HG03025 (cell line): Measurements from ENCODE around the gene TAF10.

Experiments
- ATAC-seq: cut with Tn5 transposase; IDR thresholded peaks from one replicate; pipeline ENCODE4 v1.9.1; 2021; ENCODE audit warnings: mild to moderate bottlenecking, moderate library complexity; ENCODE audit not compliant: unreplicated experiment, low FRiP score

The TAF10 gene

DNA sequence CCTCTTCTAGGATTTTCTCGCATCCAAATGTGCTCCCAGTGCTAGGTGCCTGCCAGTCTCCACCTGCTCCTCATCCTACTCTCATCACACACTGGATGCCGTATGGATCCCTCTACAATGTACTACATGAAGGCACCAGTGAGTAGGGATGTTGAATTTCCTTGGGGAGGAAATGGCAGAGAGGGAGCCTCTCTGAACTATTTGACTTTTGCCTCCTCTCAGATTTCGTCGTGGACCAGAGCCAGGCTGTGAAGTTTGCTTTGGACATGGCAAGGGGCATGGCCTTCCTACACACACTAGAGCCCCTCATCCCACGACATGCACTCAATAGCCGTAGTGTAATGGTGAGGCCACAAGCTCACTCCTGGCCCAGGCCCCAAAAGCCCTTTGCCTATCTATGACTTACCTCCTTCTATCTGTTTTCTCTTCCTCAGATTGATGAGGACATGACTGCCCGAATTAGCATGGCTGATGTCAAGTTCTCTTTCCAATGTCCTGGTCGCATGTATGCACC is 2.5 kb downstream of the TAF10 start:
- ATAC-seq = no peak

DNA sequence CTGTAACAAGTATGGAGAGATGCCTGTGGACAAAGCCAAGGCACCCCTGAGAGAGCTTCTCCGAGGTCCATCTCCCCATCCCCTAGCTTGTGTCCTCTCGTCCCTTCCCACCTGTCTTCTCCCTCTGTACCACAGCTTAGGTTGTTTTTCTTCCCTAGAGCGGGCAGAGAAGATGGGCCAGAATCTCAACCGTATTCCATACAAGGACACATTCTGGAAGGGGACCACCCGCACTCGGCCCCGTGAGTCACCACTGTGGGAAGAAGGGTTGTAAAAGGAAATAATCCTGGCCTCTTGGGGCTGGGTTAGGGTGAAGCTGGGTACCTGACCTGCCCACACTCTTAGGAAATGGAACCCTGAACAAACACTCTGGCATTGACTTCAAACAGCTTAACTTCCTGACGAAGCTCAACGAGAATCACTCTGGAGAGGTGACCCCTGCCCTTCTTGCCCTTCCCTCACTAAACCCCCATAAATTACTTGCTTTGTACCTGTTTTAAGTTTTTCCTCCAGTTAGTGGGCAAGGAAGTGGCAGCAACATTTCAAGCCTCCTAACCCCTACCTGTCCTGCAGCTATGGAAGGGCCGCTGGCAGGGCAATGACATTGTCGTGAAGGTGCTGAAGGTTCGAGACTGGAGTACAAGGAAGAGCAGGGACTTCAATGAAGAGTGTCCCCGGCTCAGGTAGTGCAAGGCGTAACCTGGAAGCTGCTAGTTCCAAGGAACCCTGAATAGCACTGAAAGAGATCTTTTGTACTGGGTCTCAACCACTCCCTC is 3.1 kb downstream of the TAF10 start:
- no peak for ATAC-seq

DNA sequence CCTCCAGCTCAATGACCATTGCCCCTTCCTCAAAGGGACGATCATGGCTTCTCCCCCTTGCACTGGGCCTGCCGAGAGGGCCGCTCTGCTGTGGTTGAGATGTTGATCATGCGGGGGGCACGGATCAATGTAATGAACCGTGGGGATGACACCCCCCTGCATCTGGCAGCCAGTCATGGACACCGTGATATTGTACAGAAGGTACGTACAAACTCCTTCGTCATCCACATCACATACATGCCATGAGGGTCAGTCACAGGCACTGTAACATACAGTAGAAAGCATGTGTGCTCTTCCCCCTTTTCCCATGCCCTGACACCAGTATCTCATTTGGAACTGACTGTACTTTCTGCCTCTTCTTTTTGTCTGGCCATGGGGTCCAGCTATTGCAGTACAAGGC is 4.0 kb downstream of the TAF10 start:
- ATAC-seq = no peak

DNA sequence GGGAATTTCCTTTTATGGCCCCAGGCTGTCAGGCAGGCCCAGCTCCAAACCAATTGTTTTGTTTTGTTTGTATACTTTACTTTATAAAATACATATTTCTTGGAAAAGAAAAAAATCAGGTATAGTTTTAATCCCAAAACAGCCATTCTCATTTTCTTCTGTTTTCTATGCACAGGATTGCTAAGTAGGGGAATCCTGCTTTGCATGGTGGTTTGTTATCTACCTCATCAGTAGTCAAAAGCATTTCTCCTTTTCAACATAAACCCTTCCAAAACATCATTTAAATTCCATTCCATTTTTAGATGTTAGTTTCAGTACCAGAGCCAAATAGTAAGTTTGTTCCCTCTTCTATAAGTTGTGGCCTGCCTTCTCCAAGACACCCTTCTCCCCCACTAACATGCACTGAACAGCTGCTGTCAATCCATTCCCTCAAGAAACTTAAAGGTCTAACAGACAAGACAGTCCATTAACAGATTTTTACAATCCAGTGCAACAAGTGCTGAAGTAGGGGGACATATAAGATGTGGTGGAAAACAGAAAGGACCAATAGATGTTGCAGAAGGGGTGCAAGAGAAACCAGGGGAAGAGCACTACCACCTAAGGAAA is 4.7 kb downstream of the TAF10 start:
- no peak for ATAC-seq

DNA sequence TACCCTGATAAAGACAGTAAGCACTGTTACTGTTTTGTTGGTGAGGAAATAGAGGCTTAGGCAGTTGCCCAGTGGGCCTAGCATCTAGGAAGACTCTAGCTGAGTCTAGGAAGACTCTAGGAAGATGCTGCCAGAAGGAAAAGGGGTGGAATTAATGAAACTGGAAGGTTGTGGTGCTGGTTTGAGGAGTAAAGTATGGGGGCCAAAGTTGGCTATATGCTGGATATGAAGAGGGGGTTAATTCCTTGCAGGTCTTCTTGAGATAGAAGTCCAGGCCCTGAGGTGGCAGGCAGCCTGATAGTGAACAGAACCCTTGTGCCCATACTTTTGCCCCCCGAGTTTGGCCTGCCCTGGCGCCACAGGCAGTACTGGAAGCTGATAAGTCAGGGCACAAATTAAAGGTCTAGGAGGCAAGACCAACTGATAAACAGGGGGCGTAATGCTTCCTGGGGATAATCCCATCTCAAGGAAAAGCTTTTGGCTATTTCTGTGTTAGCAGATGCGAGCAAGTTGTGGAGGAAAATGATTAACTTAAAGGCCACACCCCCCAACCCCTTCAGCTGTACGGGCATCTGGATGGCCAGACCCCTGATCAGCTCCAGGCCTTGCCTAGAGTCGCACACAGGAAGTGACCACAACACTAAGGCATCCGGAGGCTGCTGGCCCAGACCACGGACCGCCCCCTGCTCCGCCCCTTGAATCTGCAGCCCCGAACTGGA is 5.4 kb downstream of the TAF10 start:
- ATAC-seq = no peak

DNA sequence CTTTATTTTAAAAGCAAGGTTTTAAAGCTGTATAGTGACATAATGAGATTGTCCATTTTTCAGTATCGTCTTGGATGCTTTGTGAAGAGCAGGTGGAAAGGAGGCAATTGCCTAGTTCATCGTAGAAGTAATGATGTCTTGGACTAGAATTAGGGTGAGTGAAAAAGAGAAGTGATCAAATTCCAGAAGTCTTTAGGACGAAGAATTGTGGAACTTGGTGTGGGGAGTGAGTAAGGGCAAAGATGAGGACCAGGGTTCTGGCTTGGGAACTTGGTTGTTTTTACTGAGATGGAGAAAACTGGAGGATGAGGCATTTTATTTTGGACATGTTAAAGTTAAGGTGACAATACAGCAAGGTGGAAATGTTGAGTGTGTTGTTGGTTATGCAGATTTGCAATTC is 7.2 kb downstream of the TAF10 start:
- ATAC-seq = no peak

DNA sequence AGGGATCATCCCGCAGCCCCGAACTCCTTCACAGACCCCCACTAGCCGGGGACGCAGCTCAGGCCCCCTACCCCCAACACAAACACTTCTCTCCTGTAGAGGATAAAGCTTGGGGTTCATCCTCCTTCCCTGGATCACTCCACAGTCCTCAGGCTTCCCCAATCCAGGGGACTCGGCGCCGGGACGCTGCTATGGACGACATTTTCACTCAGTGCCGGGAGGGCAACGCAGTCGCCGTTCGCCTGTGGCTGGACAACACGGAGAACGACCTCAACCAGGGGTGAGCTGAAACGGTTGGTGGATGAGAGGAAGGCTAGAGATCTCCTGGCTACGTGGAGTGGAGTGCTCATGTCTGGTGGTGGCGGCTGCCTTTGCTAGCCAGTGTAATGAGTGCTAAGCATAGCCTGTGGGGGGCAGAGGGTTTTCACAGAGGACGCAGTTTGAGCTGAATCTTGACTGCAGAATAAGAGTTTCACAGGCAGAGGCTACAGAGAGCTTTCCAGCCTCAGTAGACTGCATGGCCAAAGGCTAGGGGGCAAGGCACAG is 7.9 kb downstream of the TAF10 start:
- ATAC-seq = peak; percentile 34

DNA sequence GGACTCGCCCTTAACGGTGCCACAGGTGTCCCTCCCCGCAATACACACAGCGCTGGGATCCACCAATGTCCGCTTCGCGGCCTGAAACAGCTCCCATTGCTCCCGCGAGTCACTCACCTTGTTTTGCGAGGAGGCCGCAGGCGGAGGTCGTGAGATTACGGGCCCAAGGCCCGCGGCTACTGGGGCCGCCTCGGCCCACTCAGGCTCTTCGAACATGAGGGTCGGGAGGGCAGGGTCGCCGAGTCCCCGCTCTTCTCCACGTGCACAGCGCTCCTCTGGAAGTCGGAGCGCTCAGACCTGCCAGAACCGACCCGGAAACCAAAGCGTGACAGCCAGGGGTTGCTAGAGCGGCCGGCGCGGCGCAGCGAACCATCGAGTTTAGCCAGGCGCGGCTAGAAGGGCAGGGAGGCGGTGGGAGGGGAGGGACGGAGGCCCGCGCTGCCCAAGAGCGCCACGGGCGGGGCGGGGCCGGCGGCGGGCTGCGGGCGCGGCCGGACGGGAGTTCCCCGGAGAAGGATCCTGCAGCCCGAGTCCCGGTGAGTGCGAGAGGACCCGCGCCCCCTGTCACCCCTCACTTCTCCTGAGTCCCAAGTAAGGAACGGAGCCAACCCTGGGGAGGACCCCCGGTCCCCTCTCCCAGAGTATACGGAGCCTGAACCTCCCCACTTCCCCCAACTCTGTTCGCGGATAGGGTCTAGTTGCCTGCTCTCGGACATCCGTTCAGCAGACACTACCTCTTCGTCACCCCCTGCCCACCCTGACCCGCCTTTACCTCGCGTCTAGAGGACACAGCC is 8.5 kb downstream of the TAF10 start, which contains the start of the genes ILK and RRP8:
ILK (plus strand) TSS at position 488 of the 794 bp plus-strand sequence. CDS start 498 bp downstream, outside the sequence.
RRP8 (minus strand) TSS at position 330 of the 794 bp plus-strand sequence; CDS start at position 216, 114 bp downstream.
- ATAC-seq = peak; percentile 70

DNA sequence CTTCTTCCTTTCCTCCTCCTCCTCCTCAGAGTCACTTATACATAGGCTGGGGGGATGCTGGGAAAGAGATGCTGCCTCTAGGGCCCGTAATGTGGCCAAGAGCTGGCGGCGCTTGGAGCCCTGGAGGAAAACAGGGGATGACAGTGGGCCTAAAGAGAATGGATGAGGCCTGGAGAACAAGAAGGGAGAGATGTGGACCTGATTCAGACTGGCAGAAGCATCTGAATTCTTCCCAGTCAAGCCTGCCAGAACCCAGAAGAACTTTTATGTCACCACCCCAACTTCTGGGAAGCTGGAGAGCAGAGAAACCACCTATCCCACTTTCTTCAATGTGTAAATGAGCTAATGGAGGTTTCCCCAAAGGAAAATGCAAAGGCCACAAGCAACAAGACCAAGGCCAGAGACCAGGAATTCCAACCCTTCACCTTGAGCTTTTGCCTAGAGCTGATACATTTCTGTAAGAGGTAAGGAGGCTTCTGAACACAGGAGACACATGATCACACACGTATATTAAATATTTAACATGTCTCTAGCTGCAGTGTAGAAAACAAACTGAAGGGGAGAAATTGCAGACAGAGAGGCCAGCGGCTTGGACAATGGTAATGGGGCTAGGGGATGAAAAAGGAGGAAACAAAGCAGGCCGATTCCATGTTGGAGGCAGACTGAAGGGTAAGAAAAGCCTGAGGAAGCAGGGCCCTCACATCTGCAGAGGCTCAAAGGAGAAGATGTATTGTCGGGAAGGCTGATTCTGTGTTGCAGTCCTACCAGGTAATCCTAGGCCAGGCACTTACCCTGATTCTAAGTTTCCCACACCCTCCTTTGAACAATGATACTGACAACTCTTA is 9.7 kb downstream of the TAF10 start:
- ATAC-seq = no peak

DNA sequence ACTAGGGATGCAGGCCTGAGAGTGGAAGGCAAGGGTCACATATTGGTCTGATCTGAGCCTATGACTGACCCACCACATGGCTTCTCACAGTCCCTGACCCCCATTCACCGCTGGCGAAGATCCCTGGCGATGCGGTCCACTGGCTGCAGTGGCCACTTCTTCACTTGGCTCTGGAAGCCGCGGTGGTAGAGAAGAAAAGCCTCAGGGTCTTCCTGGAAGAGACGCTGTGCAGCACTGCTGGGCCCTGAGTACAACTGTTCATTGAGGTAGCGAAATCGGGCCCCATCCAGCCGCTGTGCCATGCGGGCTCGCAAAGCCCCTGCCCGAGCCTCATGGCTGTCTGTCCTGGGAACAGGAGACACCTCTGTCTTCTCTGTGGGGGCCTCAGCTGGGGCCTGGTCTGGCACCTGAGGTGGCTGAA is 11.0 kb downstream of the TAF10 start:
- ATAC-seq = no peak

DNA sequence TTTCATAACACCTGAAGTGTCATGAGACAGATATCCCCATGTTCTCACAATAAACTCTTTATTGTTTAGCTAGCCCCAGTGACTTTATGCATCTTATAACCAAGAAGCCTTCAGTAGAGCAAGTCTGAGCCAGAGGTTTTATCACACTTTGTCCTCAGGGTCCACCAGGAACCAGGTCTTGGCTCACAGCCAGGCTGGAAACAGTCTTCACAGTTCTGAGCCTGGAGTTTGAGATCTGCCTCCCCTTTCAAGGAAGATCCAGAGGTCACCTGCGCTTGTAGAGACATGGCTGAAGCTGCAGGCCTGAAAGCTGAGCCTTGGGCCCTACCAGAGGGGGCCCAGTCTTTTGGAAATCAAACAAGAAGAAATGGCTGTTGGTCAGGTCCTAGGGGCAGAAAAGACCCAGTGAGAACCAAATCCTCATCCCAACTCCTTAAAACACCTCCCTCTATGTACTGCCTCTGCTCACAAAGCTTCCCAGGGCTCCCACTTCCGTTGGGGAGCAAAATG is 12.1 kb downstream of the TAF10 start:
- no peak for ATAC-seq

DNA sequence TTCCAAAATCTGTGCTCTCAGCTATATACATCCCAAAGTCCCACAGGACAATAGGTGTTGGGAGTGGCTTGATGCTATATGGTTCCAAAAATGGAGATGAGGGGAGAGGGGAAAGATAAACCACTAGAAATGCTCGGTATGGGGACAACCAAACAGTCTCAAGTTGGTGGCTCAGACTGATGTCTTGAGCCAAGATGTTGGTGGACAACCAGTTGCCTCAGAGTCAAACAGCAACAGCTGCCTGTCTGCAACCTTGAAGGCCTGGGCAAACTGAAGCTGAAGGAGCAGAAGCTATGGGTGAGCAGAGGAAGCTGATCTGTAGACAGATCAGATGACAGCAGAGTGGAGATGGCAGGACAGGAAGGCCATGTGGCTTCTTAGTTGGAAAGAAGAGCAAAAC is 12.6 kb downstream of the TAF10 start:
- ATAC-seq = no peak

DNA sequence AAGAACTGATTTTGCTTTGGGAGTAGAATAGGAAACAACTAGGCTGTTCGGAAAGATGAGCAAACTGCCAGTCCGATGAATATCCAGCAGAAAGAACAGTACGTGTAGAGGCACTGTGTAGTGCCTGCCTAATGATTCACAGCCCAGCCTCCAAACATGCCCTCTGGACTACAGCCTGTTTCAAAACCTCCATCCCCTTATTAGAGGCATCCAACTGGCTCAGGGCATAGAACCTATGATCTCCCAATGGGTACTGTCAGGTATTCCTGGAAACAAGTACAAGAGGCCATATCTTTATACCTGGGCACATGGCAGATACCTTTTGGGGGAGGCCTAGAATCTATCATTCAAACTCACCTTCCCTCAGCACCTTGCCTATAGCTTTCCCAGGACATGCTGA is 13.5 kb downstream of the TAF10 start:
- no peak for ATAC-seq

DNA sequence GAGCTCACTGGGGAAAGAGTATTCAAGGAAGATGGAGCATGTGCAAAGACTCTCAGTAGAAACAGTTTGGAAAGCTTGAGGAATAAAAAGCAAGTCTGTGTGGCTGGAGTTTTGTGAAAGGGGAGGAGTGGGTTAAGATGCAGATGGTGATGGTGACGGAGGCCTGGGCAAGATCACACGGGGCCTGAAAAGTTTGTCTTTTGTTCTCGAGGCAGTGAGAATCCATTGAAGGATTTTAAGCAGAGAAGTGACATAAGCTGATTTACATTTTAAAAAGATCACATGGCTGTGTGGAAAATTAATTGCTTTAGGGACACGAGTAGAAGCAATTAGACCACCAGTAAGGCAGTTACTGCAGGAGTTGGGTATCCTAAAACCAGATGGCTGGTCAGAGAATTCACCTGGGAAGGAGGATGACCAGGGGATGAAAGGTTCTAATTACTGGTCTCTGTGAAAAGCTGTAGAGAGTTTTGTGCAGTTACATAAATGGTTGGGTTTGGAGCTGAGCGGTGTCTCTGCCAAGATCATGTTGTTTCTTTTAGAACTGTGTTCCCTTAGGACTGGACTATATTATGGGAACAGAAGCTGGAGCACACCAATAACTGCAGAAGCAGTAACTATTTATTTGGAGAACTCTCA is 15.7 kb downstream of the TAF10 start:
- no peak for ATAC-seq

DNA sequence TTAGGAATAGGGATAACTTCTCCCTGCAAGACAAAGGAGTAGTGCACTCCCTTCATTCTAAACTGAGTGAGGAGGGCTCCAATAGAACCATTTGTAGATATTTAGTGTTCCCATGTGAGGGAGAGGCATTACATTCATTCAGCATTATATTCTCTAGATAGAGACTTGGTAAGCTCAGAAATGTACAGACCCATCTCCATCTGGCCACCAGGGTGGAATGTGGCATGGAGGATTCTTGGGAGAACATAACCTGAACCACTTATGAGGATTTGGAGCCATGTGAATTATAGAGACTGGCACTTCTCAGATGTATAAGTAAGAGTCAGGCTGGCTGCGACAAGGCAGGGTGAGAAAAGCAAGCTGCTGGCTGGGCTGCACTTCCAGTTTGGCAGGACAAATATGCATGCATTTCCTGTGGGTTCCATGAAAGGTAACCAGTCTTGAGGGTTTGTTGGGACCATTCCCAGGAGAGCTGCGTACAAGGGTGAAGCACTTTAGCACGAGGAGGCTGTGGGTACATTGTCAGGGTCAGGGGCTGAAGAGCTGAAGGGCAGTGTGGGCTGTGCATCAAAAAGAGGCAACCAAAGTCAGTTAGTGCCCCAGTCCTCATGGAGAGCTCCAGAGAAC is 17.8 kb downstream of the TAF10 start:
- no peak for ATAC-seq

DNA sequence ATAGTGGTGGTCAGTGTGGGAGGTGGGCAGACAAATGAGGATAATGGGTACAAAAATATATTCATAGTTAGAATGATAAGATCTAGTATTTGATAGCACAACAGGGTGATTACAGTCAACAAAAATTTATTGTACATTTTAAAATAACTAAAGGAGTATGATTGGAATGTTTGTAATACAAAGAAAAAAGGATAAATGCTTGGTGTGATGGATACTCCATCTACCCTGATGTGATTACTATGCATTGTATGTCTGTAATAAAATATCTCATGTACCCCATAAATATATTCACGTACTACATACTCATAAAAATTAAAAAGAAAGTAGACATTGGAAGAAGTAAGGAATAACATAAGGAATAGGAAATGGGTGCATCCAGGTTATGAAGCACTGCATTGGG is 24.0 kb downstream of the TAF10 start:
- ATAC-seq = no peak

DNA sequence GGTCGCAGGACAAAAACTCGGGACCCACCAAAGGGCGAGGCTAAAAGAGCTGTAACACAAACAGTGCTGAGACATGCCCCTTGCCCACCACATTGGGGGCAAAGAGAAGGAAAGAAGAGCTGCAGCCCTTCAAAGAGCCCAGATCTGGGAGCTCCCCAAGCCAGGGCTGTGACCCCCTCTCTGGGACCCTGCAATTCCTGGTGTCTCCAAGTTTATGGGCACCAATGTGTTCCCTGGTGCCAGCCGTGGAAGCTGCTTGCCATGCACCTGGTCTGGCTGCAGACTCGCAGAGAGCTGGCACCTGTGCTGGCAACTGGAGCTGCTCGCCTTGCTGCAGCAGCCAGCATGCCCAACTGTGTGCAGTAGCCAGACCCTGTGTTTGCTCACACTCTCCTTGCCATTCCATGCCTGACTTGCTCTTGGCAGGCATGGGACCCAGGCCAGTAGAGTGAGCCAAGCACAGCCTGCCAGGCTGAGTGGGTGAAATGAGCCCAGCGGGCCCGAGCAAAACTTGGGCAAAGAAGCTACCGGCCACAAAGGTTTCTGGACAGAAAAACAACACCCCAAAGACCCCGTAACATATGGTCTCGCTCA is 24.6 kb downstream of the TAF10 start:
- ATAC-seq = no peak
